Sigmoid colon (tissue), 4 donors: ENCODE measurements around the gene AMPD1.

ENCODE experiments used
- EP300 ChIP-seq, 4 donors: sonication (generic); formaldehyde crosslinking; IDR thresholded peaks; one replicate each; pipeline ENCODE4 v1.6.1; 2017; ENCODE audit warnings: antibody characterized with exemption in 4 of 4
- POLR2A ChIP-seq, 2 donors: fragments of 450-650 bp; IDR thresholded peaks; one replicate each; pipeline ENCODE4 v1.6.1; 2016; ENCODE audit warnings: antibody characterized with exemption in 2 of 2, mild to moderate bottlenecking in 2 of 2, moderate library complexity in 2 of 2
- POLR2AphosphoS5 ChIP-seq, 4 donors: sonication (generic); formaldehyde crosslinking; IDR thresholded peaks; one replicate each; pipeline ENCODE4 v1.6.1; 2017; ENCODE audit warnings: antibody characterized with exemption in 4 of 4
- TF ChIP-seq, protein P1 (sequence below), 4 experiments: fragments of 450-650 bp in 3 of 4; fragments of 200-600 bp in 1 of 4; IDR thresholded peaks; one replicate each; pipeline ENCODE4 v1.5.1; 2016 to 2019; ENCODE audit warnings: antibody characterized with exemption in 4 of 4, mild to moderate bottlenecking in 3 of 4, moderate library complexity in 2 of 4

DNA sequence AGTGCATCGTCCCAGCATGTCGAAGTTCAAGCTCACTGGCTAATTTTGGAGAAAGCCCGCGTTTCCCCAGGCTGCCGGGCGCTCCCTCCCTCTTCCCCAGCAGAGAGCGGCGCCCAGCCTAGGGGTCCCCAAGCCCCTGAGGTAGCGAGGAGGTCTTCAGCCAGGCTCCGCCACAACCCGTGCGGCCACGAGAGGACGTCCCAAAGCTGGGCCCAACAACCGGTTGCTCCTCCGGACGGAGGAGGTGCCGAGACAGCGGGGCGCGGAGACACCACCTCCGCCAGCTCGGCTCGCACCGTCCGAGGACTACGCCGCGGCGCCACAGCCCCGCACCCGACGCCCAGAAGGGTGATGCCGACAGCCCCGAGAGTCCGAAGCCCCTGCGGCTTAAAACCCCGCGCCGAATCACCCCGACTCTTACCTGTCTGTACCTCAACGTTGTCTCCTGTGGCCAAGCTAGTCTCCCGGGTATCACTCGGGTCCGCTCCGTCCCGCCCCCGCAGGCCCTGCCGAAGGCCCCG, 25.7 kb downstream of the AMPD1 start, which contains the start of gene DENND2C:
- TF ChIP-seq POLR2AphosphoS5 (IDR thresholded peaks at IDR 0.05), result peak in 1 of 4 donors; percentile 46
- TF ChIP-seq POLR2A (IDR thresholded peaks at IDR 0.05), result no peak
- TF ChIP-seq, protein P1, sequence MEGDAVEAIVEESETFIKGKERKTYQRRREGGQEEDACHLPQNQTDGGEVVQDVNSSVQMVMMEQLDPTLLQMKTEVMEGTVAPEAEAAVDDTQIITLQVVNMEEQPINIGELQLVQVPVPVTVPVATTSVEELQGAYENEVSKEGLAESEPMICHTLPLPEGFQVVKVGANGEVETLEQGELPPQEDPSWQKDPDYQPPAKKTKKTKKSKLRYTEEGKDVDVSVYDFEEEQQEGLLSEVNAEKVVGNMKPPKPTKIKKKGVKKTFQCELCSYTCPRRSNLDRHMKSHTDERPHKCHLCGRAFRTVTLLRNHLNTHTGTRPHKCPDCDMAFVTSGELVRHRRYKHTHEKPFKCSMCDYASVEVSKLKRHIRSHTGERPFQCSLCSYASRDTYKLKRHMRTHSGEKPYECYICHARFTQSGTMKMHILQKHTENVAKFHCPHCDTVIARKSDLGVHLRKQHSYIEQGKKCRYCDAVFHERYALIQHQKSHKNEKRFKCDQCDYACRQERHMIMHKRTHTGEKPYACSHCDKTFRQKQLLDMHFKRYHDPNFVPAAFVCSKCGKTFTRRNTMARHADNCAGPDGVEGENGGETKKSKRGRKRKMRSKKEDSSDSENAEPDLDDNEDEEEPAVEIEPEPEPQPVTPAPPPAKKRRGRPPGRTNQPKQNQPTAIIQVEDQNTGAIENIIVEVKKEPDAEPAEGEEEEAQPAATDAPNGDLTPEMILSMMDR (IDR thresholded peaks at IDR 0.05), result no peak
- no peak for TF ChIP-seq EP300 (IDR thresholded peaks at IDR 0.05)
